Prostate gland (tissue), 2 donors: ENCODE measurements around the gene SH3GL3.

Experiments used
- CTCF ChIP-seq, 4 experiments: fragments of 200-600 bp in 2 of 4; fragments of 450-650 bp in 2 of 4; sonication (generic) in 2 of 4; IDR thresholded peaks; 1 replicate in 3 of 4; 2 replicates in 1 of 4; pipeline ENCODE4 v1.5.1; 2016 to 2019; ENCODE audit warnings: antibody characterized with exemption in 4 of 4, mild to moderate bottlenecking in 2 of 4, moderate library complexity in 2 of 4
- POLR2AphosphoS5 ChIP-seq: sonication (generic); formaldehyde crosslinking; IDR thresholded peaks from one replicate; pipeline ENCODE4 v1.6.1; 2017; ENCODE audit warnings: antibody characterized with exemption

- no peak for TF ChIP-seq CTCF (IDR thresholded peaks at IDR 0.05)
- no peak for TF ChIP-seq POLR2AphosphoS5
Measured at GRCh38 chr15:83431521-83431920, 15.6 kb upstream of the SH3GL3 start.
